HuH-7.5 (cell line): ENCODE measurements around the gene OR8G5.

Experiments used
- DNase-seq: peaks from one replicate; pipeline ENCODE4 v3.0.0; 2011; ENCODE audit warnings: low spot score

OR8G5 gene

DNA sequence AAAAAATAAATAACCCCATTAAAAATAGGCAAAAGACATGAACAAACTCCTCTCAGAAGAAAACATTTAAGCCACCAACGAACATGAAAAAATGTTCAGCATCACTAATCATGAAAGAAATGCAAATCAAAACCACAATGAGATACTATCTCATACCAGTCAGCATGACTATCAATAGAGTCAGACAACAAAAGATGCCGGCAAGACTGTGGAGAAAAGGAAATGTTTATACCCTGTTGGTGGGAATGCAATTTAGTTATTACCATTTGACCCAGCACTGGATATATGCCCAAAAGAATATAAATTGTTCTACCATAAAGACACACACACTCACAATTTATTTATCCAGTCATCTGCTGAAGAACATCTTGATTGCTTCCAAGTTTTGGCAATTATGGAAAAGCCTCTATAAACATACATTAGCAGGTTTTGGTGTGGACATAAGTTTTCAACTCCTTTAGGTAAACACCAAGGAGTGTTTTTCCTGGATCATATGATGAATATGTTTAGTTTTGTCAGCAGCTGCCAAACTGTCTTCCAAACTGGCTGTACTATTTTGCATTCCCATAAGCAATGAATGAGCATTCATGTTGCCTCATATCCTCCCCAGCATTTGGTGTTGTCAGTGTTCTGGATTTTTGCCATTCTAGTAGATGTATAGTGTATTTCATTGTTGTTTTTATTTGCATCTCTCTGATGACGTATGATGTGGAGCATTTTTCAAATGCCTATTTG lies 29.6 kb downstream of the OR8G5 start:
- DNase-seq, result no peak

DNA sequence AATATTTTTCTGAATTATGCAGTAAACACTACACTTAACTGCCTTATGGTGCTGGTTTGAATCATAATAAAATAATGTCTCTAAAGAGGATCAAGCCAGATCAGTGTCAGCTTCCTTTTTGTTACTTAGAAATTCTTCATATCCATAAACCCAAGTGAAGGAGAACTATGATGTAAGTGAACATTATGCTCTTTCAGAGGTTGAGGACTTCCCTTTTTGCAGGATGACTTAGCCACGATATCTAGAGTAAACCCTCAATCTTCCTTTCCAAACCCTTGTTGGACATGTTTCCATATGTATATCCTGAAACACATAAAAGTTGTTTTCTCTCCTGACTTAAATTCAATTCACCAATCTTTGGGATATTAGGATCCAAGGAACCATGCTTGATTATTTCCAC lies 38.5 kb downstream of the OR8G5 start:
- DNase-seq, result no peak

DNA sequence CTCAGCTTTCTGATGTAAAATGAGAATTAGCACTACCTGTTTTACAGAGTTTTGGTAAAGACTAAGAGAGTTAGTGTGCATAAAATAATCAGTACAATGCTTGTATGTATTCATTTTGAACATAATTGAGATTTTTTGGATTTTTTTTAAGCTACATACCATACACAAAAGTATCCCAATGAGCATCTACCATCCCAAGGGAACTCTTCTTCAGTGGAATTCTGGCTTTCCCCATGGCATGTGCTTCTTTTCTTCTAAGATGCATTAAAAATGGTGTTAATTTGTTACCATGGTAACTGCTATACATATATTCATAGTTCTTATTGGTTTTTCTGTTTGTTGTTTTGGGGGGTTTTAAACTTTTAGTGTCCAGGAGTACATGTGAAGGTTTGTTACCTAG lies 39.8 kb downstream of the OR8G5 start:
- no peak for DNase-seq

DNA sequence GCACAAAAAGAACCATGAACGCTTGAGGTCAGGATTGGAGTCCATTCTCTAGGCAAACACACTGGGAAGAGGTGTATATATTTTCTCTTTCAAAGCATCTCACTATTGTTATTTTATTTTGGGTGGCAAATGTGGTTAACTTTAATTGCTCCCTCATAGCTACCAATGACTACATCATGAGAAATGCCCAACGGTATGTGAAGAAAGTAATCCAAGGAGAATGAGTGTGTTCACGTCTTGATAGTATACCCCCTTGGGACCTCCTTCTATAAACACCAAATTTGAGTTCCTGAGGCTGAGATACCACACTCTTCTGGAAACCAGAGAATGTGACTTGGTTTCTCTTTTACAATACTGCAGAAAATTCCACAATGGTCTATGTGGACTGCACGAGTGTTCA lies 41.7 kb downstream of the OR8G5 start:
- DNase-seq, result no peak

DNA sequence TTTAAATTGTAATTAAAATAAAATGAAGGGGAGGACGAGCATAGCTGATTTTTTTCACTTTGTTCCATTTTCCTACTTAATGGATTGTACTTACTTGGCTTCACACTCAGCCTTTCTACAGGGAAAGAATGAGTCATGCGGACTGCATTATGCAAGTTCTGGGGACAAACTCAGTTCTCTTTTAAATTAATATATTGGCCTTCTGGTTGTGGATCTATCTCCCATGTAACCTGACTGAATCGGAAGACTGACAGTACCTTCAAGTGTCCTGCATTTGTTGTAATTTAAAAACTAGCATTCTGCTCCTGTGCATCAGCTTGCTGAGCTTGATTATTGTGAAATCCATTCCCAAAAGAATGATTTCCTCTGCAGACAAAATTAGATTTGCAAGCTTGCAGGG lies 45.4 kb downstream of the OR8G5 start:
- DNase-seq, result no peak

DNA sequence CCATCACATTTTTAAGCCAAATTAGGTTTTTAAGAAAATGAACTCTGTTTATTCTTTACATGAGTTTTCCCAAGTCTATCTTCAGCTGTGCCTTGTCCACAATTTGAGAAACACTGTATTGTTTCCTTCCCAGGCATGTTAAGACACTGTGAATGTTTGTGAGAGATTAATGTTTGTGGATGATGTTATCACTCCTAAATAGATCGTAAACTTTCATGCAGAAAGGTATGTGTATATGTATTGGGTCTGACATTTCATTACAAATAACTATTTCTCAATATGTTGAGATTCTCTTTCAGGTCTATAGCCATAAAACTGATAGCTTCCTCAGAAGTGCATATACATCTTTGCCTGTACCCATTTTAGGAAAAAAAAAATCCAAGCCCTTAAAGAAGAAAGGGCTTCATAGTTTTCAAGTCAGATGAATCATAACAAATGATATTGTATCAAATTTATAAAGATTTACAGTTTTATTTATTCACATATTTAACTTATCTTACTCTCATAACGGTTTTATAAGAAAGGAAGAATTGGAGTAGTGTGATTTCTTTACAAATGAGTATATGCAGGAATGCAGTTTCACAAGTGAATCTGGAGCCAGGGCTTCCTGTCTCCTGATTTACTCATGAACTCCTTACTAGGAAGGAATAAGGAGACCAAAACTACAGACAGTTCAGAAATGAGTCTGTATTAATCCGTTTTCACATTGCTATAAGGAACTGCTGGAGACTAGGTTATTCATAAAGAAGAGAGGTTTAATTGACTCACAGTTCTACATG lies 46.4 kb downstream of the OR8G5 start:
- no peak for DNase-seq

DNA sequence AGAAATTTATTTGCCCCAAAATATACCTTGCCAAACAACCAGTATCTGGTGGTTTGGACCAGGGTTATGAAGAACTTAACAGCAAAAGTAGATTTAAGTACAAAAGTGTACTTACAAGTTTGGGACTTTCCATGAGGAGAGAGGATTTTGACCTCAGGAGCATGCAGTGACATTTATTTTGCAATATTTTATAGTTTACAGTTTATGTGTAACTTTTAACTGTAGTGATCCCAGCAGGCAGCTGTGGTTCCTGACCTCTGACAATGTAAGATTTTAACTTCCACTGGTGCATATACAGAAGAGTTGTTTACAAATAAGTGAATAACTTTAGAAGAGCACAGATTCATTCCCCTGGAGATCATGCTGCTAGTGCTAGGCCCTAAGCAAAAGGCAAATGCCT lies 50.9 kb downstream of the OR8G5 start:
- no peak for DNase-seq

DNA sequence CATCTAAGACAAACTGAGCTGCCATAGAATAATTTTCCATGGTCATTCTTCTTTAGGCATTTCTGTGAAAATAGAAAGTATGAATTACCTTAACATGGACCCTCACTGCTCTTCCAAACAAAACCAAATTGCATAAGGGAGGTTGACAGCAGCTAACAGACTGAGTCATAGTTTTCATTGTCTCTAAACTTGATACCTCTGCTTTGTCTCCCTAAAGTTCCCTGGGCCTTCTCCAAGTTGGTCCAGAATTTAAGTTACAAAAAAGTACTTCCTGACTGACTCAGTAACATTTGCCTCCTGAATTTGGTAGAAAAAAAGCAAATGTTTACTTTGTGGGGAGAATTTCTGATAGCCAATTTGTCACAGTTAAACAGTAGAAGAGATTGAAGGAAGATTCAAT lies 54.5 kb downstream of the OR8G5 start:
- DNase-seq, result no peak

DNA sequence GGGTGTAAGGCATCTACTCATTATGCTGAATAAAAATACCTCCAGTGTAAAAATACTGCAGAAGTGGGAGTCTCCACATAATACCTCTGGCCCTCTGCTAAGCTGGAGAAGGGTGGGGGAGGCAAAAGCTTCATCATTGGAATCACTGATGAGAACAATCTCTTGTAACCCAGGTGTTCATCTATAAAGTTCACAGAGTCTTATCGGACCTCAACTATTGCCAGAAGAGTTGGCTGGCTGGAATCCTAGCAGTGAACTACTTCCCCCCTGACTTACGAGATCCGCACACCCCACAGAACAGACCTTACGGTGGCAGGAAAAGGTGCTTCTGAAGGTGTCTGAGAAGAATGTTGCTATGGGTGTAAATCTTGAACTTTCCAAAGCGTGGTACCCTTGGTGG lies 55.1 kb downstream of the OR8G5 start:
- no peak for DNase-seq

DNA sequence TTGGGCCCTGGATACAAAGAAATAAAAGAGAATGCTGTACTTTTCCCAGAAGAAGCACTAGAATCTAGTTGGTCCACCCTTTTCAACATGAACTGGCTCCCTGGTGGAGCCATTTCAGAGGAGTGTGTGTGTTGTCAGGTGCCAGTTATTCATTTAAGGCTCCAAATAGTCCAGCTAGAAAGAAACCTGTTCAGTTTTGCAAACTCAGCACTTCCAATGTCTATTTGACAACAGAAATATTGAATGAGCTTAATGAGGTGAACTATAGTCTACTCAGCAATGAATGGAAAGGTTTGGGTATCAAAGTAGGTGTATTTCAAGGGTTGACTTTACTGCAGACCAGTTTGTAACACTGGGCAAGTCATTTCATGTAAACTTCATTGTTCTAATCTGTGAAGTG lies 55.5 kb downstream of the OR8G5 start:
- no peak for DNase-seq

DNA sequence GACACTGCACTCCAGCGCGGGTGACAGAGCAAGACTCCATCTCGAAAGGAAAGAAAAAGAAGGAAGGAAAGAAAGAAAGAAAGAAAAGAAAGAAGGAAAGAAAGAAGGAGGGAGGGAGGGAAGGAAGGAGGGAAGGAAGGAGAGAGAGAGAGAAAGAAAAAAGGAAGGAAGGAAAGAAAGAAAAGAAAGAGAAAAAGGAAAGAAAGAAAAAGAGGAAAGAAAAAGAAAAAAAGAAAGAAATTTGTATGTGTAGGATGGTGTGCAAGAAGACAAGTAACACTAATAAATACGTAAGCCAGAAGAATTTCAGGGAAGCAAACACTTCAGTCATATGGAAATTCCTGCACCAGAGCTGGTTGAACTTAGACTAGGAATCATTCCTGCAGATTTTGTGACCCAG lies 57.0 kb downstream of the OR8G5 start:
- no peak for DNase-seq

DNA sequence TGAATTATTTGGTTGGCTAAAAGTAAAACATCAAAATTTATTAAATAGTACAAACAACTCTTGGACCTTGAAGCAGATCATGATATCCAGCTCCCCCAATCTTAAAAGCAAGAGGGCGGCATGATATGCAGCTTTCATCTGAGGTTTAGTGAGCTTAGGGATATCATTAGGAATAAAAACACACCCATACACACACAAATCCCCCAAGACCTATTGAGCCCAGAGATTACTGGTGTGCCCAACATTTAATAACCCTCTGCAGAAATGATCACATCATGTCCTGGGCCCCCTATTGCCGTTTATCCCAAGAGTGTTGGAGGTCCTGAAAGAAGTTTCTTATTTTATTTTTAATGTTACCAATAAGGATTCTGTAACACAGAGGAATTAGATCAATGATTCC lies 57.7 kb downstream of the OR8G5 start, which contains the start of gene OR8D1:
Gene OR8D1 (minus strand): TSS at position 101 of the 400 bp plus-strand sequence. CDS start 3,183 bp downstream, outside the sequence.
- DNase-seq, result no peak

DNA sequence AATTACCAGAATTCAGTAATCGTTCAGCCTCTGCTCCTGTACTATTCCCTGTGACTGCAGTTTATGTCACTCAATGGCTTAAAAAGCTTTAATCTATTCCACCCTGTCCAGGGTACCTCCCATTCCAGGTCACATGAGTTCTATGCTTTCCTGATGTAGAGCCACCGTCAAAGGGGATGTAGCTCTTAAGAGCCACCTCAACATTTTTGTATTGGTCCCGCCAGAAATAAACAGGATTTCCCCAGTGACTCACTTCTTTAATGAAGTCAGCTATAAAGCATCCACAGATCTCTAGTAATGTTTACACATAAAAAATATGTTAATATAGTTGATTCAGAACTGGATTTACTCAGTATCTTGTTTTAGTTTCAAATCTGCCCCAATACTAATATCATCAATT lies 58.9 kb downstream of the OR8G5 start:
- DNase-seq, result no peak
